Upper lobe of right lung (tissue), 1 donor: Measurements from ENCODE around the gene BMP10. TPM values are rescaled to one million over a fixed set of nuclear protein-coding genes. Genes with fewer than 3 reads are reported as not detected.

ENCODE experiments used
- ATAC-seq: fragments of 200-7000 bp; cut with Tn5 transposase; one replicate; pipeline ENCODE4 v1.9.1; 2020; ENCODE audit warnings: mild to moderate bottlenecking, moderate library complexity
- DNase-seq: peaks from one replicate; pipeline ENCODE4 v3.0.0-alpha.2; 2020
- H3K27ac ChIP-seq: fragments of 200-600 bp; one replicate; pipeline ENCODE4 v1.8.0; 2022
- H3K27me3 ChIP-seq: fragments of 200-600 bp; one replicate; pipeline ENCODE4 v1.8.0; 2022; ENCODE audit warnings: mild to moderate bottlenecking
- H3K36me3 ChIP-seq: fragments of 200-600 bp; one replicate; pipeline ENCODE4 v1.8.0; 2022
- H3K4me1 ChIP-seq: fragments of 200-600 bp; one replicate; pipeline ENCODE4 v1.8.0; 2022
- H3K4me3 ChIP-seq: fragments of 200-600 bp; one replicate; pipeline ENCODE4 v1.8.0; 2022; ENCODE audit warnings: mild to moderate bottlenecking
- H3K9me3 ChIP-seq: fragments of 200-600 bp; one replicate; pipeline ENCODE4 v1.8.0; 2022
- CTCF ChIP-seq: fragments of 200-600 bp; IDR thresholded peaks from one replicate; pipeline ENCODE4 v1.8.0; 2022; ENCODE audit warnings: antibody characterized with exemption
- intact Hi-C: fragments of 100-400 bp; cut with DNase I; formaldehyde crosslinking; loops from one replicate; pipeline ENCODE4 v1.11.0; 2022
- total RNA-seq: library from RNA; stranded (reverse); fragmentation: NEBNext Ultra II Directional; extraction: Animal tissue kit (Norgen Biotek cat#: 25700); gene quantifications from one replicate; pipeline ENCODE4 v1.2.1, GENCODE V29; 2021
- donor health status: DM: no; HTN: yes; CAD: no; lungs with severe emphysema.

Gene BMP10
- total RNA-seq, 1 donor from 2014 or later = 1.4 TPM

DNA sequence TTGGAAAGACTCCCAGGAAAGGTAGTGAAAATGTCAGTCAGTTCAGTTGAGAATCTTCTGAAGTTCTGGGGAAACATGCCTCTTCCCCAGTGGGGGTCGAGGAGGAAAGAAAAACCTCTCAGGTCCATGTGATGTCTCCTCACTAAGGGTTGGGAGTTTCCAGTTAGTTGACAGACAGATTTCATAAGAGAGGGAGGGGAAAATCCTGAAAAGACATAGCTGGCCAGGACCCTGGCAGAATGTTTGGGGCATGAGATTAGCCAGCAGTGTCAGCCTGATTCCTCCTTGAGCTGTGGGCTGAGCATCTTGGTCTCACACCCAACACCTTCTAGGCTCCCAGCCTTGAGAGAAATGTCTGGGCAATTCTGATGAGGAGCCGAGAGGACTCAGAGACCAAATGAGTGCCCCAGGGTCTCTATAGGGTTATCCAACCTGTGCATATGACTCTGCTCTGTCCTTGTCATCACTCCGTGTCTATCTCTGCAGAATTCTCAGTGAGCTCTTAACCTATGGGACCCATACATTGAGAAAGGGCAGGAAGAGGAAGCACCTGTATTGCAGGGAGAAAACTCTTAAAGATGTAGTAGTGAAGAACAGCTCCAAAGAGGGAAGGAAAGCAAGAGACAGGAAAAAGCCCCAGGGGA lies 13.9 kb downstream of the BMP10 start:
- Histone ChIP-seq H3K27me3 (no peaks in the 10 kb centered on the region), H3K9me3 (no peaks in the 10 kb centered on the region), H3K36me3 (no peaks in the 10 kb centered on the region), H3K4me1 (peaks cover 7% of the 10 kb centered on the region), H3K27ac (no peak overlapping the region), H3K4me3 (no peak overlapping the region)
- intact Hi-C loops = no loop called here
- ATAC-seq (peak; percentile 17), DNase-seq (no peak)
- no peak for TF ChIP-seq CTCF

- Histone ChIP-seq H3K4me1 (peaks cover 7% of the 10 kb centered on the region), H3K27ac (no peak overlapping the region), H3K27me3 (no peaks in the 10 kb centered on the region), H3K4me3 (no peak overlapping the region), H3K36me3 (no peaks in the 10 kb centered on the region), H3K9me3 (no peaks in the 10 kb centered on the region)
- no peak for TF ChIP-seq CTCF
- ATAC-seq (no peak), DNase-seq (no peak)
- intact Hi-C loops = no loop called here
Measured at GRCh38 chr2:68855550-68855949, 15.6 kb downstream of the BMP10 start.

DNA sequence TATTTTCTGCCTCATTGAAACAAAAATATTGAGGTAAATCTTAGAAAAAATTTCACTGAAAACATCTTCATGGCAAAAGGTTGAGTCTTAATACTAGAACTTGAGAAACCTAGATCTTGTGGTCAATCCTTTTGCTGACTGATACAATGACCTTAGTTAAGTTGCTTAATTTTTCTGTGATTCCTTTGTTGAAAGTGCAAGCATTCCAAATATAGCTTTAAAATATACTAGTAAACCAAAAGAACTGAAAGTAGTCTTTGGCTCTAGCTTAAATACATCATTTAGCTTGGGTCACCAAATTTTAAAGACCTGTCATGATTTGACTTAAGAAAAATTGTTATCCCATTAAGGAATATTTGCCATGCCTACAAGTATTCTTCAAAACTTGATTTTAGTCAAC lies 16.7 kb downstream of the BMP10 start:
- DNase-seq (no peak), ATAC-seq (no peak)
- Histone ChIP-seq H3K27me3 (no peaks in the 10 kb centered on the region), H3K4me3 (no peak overlapping the region), H3K9me3 (no peaks in the 10 kb centered on the region), H3K36me3 (no peaks in the 10 kb centered on the region), H3K4me1 (peaks cover 7% of the 10 kb centered on the region), H3K27ac (no peak overlapping the region)
- intact Hi-C loops = no loop called here
- TF ChIP-seq CTCF = no peak

- H3K4me1 ChIP-seq = peaks cover 7% of the 10 kb centered on the region
- H3K4me3 ChIP-seq = no peak overlapping the region
- H3K27me3 ChIP-seq = no peaks in the 10 kb centered on the region
- H3K36me3 ChIP-seq = no peaks in the 10 kb centered on the region
- intact Hi-C loops = no loop called here
- no peak for DNase-seq
- H3K27ac ChIP-seq = no peak overlapping the region
- no peak for ATAC-seq
- no peaks in the 10 kb centered on the region for H3K9me3 ChIP-seq
- TF ChIP-seq CTCF = no peak
Measured at GRCh38 chr2:68853915-68854314, 17.3 kb downstream of the BMP10 start.

DNA sequence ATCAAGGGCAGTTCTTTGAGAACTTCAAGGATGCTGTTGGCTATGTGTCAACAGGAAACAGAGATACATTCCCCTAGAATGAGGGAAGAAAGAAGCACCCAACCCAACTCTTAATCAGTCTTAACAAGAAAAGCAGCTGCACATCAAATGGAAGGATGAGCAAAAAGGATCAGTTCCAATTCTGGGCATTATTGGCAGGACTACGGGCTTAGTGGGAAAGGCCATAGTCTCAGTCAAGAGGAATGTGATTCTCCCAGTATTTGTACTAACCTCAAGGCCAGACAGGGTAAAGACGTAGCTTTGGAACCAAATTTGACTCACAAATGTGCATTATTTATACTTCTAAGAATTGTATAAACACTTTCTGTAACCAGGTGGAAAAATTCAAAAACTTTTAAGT lies 18.2 kb downstream of the BMP10 start:
- no peaks in the 10 kb centered on the region for H3K27me3 ChIP-seq
- no peak for DNase-seq
- no peaks in the 10 kb centered on the region for H3K9me3 ChIP-seq
- intact Hi-C loops = no loop called here
- TF ChIP-seq CTCF = no peak
- H3K36me3 ChIP-seq = no peaks in the 10 kb centered on the region
- H3K4me1 ChIP-seq = peaks cover 2% of the 10 kb centered on the region
- H3K4me3 ChIP-seq = no peak overlapping the region
- no peak for ATAC-seq
- no peak overlapping the region for H3K27ac ChIP-seq

DNA sequence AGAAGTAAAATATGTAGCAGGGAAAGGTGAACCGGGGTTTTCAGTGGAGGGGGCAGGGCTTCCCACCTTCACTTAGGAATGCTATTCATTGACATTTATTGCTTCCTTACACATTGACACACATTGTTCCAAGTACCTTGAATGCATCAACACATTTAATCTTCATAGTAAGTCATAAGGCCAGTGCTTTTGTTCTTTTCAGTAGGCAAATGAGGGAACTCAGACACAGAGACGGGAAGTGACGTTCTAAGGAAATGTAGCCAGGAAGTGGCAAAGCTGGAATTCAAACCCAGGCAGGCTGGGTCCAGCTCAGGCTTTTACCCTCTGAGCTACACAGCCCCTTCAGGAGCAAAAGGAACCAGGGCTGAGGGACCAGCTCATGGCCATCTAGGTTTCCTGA lies 20.7 kb downstream of the BMP10 start:
- intact Hi-C loops = no loop called here

More for the DNA sequence above, 20.7 kb downstream of the BMP10 start:
- Histone ChIP-seq H3K4me1 (no peaks in the 10 kb centered on the region), H3K27ac (no peak overlapping the region), H3K36me3 (no peaks in the 10 kb centered on the region), H3K9me3 (no peaks in the 10 kb centered on the region), H3K27me3 (no peaks in the 10 kb centered on the region), H3K4me3 (no peak overlapping the region)
- ATAC-seq (no peak), DNase-seq (no peak)
- no peak for TF ChIP-seq CTCF
